ENCODE measurements around the gene ELMO1. TPM values are rescaled to one million over a fixed set of nuclear protein-coding genes. Genes with fewer than 3 reads are reported as not detected.

The ELMO1 gene
- total RNA-seq, 1 experiment from 2014 or later: 7.8 TPM

DNA sequence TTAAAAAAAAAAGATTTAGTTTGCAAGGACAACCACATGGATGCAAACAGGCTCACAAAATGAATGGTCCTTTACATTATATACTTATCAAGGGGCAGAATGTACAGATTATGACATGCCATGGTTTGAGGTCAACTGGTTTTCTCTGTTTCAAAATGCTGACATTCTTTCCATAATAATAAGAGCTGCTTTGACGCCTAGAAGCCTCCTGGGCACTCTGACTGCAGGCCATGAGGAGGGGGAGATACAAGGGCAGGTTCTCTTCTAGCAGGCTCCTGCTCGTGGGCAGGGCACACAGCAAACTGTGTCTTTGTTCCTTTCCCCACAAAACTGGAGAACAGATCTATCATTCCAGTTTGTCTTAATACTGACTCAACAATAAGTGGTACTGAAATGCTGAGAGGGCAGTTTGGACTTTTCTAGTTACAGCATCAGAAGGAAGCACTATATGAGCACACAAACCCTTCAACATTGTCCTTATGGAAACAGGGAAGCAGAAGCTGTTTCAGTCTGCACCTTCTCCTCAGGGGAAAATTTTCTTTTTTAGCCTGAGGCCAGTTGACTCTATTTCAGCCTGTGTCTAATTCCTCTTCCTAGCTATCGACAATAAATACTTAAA, 409.4 kb downstream of the ELMO1 start:
- Histone ChIP-seq H3K4me1 (ENCODE audit: insufficient read depth, low read length) (no peaks in the 10 kb centered on the region), H2BK20ac (ENCODE audit: low read depth, low read length, poor library complexity, severe bottlenecking) (no peak overlapping the region), H3K23ac (ENCODE audit: insufficient read length, low read depth, low read length) (no peak overlapping the region), H2AK5ac (ENCODE audit: insufficient read length, low read length) (no peak overlapping the region), H3K9me3 (ENCODE audit: control insufficient read depth, low read depth, low read length) (no peaks in the 10 kb centered on the region), H2BK12ac (ENCODE audit: insufficient read length, low read depth, low read length) (no peak overlapping the region), H3K56ac (ENCODE audit: insufficient read length, low read depth, low read length) (no peak overlapping the region), H2AFZ (ENCODE audit: low read length) (no peak overlapping the region), H2BK5ac (ENCODE audit: insufficient read length, low read length) (no peak overlapping the region), H3K27me3 (ENCODE audit: insufficient read depth, low read length) (0 out of 2 replicates have a peak, but pooled peaks cover 3% of the 10 kb centered on the region), H3K79me2 (ENCODE audit: insufficient read depth, low read length) (no peaks in the 10 kb centered on the region), H2BK15ac (ENCODE audit: low read depth, low read length) (no peak overlapping the region), H3K27ac (ENCODE audit: insufficient read length, low read depth, low read length) (no peak overlapping the region), H3K14ac (ENCODE audit: insufficient read depth, low read length) (no peak overlapping the region), H3K9ac (ENCODE audit: extremely low read depth, insufficient read length, low read length) (no peak overlapping the region), H3T11ph (ENCODE audit: low read length) (no peak overlapping the region), H2BK120ac (ENCODE audit: low read depth, low read length, poor library complexity, severe bottlenecking) (no peak overlapping the region), H3K4me2 (ENCODE audit: insufficient read depth, insufficient read length, low read length) (no peak overlapping the region), H4K20me1 (ENCODE audit: control insufficient read depth, insufficient read depth, insufficient read length) (no peaks in the 10 kb centered on the region), H3K23me2 (ENCODE audit: insufficient read length, low read depth, low read length, poor library complexity, severe bottlenecking) (no peaks in the 10 kb centered on the region), H4K5ac (ENCODE audit: insufficient read length, low read depth, low read length) (no peak overlapping the region), H3K18ac (ENCODE audit: insufficient read length, low read depth, low read length) (no peak overlapping the region), H3K79me1 (ENCODE audit: insufficient read depth, low read depth, low read length, poor library complexity, severe bottlenecking) (no peaks in the 10 kb centered on the region), H3K4ac (ENCODE audit: low read depth, low read length) (no peak overlapping the region), H4K8ac (replicated peaks; ENCODE audit: insufficient read length, low read depth, low read length) (no peak overlapping the region), H4K91ac (ENCODE audit: insufficient read length, low read depth, low read length) (no peak overlapping the region)
- WGBS (ENCODE audit: extremely low coverage, insufficient read length, low lambda C conversion rate): no CpG with 5 or more reads among the region's 3 CpGs
- Mint-ChIP-seq H3K9me3 (peaks cover 5% of the 10 kb centered on the region in 2 experiments; a peak in 1 of 5 replicates), H3K27me3 (ENCODE audit: low read depth) (no peaks in the 10 kb centered on the region), H3K4me1 (no peaks in the 10 kb centered on the region), H3K36me3 (ENCODE audit: insufficient read depth in 1 of 3, low read depth in 3 of 3) (peaks cover 0 to 8% (median 4%) of the 10 kb centered on the region in 3 experiments; a peak in 3 of 7 replicates), H3K4me3 (no peak overlapping the region), H3K27ac (no peak overlapping the region)
- DNase-seq: no peak
- TF ChIP-seq, protein P1, sequence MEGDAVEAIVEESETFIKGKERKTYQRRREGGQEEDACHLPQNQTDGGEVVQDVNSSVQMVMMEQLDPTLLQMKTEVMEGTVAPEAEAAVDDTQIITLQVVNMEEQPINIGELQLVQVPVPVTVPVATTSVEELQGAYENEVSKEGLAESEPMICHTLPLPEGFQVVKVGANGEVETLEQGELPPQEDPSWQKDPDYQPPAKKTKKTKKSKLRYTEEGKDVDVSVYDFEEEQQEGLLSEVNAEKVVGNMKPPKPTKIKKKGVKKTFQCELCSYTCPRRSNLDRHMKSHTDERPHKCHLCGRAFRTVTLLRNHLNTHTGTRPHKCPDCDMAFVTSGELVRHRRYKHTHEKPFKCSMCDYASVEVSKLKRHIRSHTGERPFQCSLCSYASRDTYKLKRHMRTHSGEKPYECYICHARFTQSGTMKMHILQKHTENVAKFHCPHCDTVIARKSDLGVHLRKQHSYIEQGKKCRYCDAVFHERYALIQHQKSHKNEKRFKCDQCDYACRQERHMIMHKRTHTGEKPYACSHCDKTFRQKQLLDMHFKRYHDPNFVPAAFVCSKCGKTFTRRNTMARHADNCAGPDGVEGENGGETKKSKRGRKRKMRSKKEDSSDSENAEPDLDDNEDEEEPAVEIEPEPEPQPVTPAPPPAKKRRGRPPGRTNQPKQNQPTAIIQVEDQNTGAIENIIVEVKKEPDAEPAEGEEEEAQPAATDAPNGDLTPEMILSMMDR (conservative IDR thresholded peaks at IDR 0.05): no peak
